ENCODE measurements around the gene NCKAP5.

- TF ChIP-seq TEAD4 (IDR thresholded peaks at IDR 0.05; ENCODE audit: low read depth, low read length) (no peak), CTCF (IDR thresholded peaks at IDR 0.05; ENCODE audit: control extremely low read depth in 1 of 3, insufficient read depth in 1 of 3, low read depth in 1 of 3, low read length in 3 of 3) (no peak), CHD7 (IDR thresholded peaks at IDR 0.05; ENCODE audit: insufficient replicate concordance, low read length) (no peak)
These were observed 904.2 kb downstream of the NCKAP5 start for GRCh38 chr2:132664096-132664495.
